ENCODE measurements around the gene ABI1. TPM values are rescaled to one million over a fixed set of nuclear protein-coding genes. Genes with fewer than 3 reads are reported as not detected.

The ABI1 gene
- total RNA-seq, 2 donors from 2014 or later: 43.3 to 50.5 TPM

DNA sequence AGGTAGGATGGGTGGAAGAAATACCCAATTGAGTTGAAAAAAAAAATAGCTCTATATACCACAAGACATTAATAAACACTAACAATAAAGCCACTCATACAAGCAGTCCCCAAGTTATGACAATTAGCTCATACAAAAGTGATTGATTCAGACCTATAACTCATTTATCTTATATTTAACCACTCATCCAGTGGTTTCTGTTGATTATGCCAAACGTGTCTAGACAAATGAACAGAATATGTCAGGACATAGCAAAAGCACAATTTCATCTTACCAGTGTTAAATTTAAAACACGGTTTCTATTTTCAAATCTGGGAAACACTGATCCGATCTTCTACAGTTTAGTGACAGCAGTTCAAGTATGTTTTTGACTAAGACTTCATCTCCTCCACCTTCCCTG is 17.0 kb downstream of the ABI1 start:
- H3K36me3 ChIP-seq: no peaks in the 10 kb centered on the region
- DNase-seq (ENCODE audit: low spot score) (no peak), ATAC-seq (ENCODE audit: insufficient number of reproducible peaks, low FRiP score, low read depth) (no peak)
- TF ChIP-seq, protein P1, sequence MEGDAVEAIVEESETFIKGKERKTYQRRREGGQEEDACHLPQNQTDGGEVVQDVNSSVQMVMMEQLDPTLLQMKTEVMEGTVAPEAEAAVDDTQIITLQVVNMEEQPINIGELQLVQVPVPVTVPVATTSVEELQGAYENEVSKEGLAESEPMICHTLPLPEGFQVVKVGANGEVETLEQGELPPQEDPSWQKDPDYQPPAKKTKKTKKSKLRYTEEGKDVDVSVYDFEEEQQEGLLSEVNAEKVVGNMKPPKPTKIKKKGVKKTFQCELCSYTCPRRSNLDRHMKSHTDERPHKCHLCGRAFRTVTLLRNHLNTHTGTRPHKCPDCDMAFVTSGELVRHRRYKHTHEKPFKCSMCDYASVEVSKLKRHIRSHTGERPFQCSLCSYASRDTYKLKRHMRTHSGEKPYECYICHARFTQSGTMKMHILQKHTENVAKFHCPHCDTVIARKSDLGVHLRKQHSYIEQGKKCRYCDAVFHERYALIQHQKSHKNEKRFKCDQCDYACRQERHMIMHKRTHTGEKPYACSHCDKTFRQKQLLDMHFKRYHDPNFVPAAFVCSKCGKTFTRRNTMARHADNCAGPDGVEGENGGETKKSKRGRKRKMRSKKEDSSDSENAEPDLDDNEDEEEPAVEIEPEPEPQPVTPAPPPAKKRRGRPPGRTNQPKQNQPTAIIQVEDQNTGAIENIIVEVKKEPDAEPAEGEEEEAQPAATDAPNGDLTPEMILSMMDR (IDR thresholded peaks at IDR 0.05): no peak
- no peak overlapping the region for H3K27ac ChIP-seq
- no peaks in the 10 kb centered on the region for H3K27me3 ChIP-seq (replicated peaks; ENCODE audit: insufficient read depth)
- no peak overlapping the region for H3K4me3 ChIP-seq
- peaks cover 6 to 9% of the 10 kb centered on the region in 2 donors for H3K4me1 ChIP-seq (ENCODE audit: control insufficient read depth in 1 of 2, low read depth in 2 of 2)
- no peaks in the 10 kb centered on the region for H3K9me3 ChIP-seq

DNA sequence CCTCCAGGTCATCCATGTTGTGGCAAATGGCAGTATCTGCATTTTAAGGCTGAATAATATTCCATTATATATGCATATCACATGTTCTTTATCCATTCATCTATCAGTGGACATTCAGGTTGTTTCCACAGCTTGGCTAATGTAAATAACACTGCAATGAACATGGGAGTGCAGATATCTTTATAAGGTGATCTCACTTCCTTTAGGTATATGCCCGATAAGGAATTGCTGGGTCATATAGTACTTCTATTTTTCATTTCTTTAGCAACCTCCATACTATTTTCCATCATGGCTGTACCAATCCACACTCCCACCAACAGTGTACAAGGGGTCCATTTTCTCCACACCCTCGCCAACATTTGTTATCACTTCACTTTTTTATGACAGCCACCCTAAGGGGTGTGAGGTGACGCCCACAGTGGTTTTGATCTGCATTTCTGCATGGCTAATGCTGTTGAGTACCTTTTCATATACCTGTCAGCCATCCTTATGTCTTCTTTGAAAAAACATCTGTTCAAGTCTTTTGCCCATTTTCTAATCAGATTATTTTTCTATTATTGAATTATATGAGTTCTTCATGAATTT is 18.9 kb downstream of the ABI1 start:
- DNase-seq (ENCODE audit: low spot score): no peak
- Histone ChIP-seq H3K9me3 (no peaks in the 10 kb centered on the region), H3K36me3 (no peaks in the 10 kb centered on the region), H3K27me3 (replicated peaks; ENCODE audit: insufficient read depth) (no peaks in the 10 kb centered on the region), H3K27ac (no peak overlapping the region), H3K4me1 (ENCODE audit: control insufficient read depth in 1 of 2, low read depth in 2 of 2) (peaks cover 6% of the 10 kb centered on the region in 2 donors), H3K4me3 (no peak overlapping the region)
- no peak for ATAC-seq (ENCODE audit: insufficient number of reproducible peaks, low FRiP score, low read depth)
- TF ChIP-seq, protein P1 (IDR thresholded peaks at IDR 0.05): no peak

DNA sequence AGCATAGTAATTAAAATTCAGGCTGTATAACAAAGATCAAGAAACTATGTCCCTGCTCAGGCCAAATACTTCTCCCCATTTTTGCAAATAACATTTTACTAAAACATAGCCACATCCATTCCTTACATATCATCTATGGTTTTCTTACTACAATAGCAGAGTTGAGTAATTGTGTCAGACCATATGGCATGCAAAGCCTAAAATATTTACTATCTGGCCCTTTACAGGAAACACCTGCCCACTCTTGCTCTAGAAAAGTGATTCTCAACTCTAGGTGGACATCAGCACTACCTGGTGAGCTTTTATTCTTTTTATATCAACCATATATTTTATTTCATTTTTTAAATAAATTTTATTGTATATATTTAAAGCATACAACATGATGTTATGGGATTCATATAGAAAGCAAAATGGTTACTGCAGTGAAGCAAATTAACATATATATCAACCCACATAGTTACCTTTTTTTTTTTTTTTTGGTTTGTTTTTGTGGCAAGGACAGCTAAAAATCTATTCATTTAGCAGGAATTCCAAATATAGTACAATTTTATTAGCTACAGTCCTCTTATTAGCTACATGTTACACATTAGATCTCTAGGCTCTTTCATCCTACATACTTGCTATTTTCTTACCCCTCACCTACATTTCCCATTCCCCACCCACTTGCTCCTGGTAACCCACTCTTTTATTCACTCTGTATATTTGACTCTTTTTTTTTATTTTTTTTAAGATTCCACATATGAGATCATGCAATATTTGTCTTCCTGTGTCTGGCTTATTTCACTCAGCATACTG is 19.6 kb downstream of the ABI1 start:
- Histone ChIP-seq H3K4me3 (no peak overlapping the region), H3K36me3 (no peaks in the 10 kb centered on the region), H3K27me3 (replicated peaks; ENCODE audit: insufficient read depth) (no peaks in the 10 kb centered on the region), H3K9me3 (no peaks in the 10 kb centered on the region), H3K27ac (no peak overlapping the region), H3K4me1 (ENCODE audit: control insufficient read depth in 1 of 2, low read depth in 2 of 2) (peaks cover 6% of the 10 kb centered on the region in 2 donors)
- ATAC-seq (ENCODE audit: insufficient number of reproducible peaks, low FRiP score, low read depth) (no peak), DNase-seq (ENCODE audit: low spot score) (no peak)
- TF ChIP-seq, protein P1 (IDR thresholded peaks at IDR 0.05): no peak

DNA sequence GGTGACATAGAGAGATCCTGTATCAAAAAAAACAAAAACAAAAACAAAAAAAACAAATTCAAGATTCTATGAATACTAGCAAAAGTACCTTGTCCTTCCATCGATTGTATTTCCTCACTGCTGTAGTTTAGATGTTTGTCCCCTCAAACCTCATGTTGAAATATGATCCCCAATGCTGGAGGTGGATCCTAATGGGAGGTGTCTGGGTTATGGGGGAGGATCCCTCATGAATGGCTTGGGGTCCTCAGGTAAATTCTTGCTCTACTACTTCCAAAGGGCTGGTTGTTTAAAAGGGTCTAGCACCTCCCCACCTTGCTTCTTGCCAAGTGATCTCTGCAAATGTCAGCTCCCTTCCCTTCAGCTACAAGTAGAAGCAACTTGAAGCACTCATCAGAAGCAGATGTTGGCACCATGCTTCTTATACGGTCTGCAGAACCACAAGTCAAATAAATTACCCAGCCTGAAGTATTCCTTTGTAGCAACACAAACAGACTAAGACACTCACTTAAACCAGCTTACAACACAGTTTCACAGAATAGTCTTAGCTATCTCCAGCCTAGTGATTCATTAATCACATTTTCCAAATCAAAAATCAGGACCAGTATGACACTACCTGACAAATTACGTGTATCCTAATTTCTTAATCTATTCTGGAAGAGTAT is 20.7 kb downstream of the ABI1 start:
- peaks cover 6% of the 10 kb centered on the region in 2 donors for H3K4me1 ChIP-seq (ENCODE audit: control insufficient read depth in 1 of 2, low read depth in 2 of 2)
- no peak for DNase-seq (ENCODE audit: low spot score)
- no peaks in the 10 kb centered on the region for H3K9me3 ChIP-seq
- TF ChIP-seq, protein P1 (IDR thresholded peaks at IDR 0.05): no peak
- no peak overlapping the region for H3K4me3 ChIP-seq
- H3K27ac ChIP-seq: no peak overlapping the region
- H3K36me3 ChIP-seq: no peaks in the 10 kb centered on the region
- ATAC-seq (ENCODE audit: insufficient number of reproducible peaks, low FRiP score, low read depth): no peak
- no peaks in the 10 kb centered on the region for H3K27me3 ChIP-seq (replicated peaks; ENCODE audit: insufficient read depth)

DNA sequence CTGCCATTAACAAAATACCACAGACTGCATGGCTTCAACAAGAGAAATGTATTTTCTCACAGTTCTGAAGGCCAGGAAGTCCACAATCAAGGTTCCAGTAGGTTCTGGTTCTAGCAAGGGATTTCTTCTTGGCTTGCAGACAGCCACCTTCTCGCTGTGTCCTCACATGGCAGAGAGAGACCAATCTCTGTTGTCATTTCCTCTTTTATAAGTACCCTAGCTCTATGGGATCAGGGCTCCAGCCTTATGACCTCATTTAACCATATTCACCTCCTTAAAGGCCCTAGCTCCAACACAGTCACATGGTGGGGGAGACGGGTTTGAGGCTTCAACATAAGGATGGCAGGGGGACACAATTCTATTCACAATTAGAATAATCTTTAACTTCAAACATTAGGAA is 23.6 kb downstream of the ABI1 start:
- H3K36me3 ChIP-seq: no peaks in the 10 kb centered on the region
- H3K4me1 ChIP-seq (ENCODE audit: control insufficient read depth in 1 of 2, low read depth in 2 of 2): peaks cover 7 to 13% of the 10 kb centered on the region in 2 donors
- H3K27ac ChIP-seq: no peak overlapping the region
- H3K4me3 ChIP-seq: no peak overlapping the region
- TF ChIP-seq, protein P1 (IDR thresholded peaks at IDR 0.05): no peak
- H3K9me3 ChIP-seq: no peaks in the 10 kb centered on the region
- H3K27me3 ChIP-seq (replicated peaks; ENCODE audit: insufficient read depth): no peaks in the 10 kb centered on the region
- ATAC-seq (ENCODE audit: insufficient number of reproducible peaks, low FRiP score, low read depth) (no peak), DNase-seq (ENCODE audit: low spot score) (no peak)

Data from thoracic aorta (tissue), 2 donors.